ENCODE results near the gene AMY1B.
"Not testable (repeated sequence)": the region's sequence is repeated elsewhere in the genome, so short reads cannot be mapped to it uniquely, and the experiment has no call there.

The AMY1B gene

DNA sequence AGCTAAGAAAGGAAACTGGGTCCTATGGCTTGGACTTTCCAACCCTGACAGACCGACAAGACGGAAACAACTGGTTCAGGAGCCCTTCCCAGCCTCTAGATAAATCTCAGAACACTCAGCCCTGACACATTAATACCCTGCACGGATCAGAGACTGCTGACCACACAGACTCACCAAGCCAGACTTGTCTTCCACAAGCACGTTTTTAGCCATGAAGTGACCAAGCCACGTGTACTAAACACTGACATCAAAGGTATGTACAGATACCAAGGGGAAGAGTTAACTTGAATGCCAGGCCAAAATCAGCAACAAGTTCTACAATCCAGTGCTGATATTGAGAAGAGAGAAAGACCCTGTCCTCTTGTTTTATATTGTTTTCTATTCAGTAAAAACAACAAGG is at the start of gene AMY1B:
TSS of gene AMY1B (minus strand) at position 101 of the 400 bp plus-strand sequence. CDS start 571 bp downstream, outside the sequence.
- DNase-seq = not testable (repeated sequence)

DNA sequence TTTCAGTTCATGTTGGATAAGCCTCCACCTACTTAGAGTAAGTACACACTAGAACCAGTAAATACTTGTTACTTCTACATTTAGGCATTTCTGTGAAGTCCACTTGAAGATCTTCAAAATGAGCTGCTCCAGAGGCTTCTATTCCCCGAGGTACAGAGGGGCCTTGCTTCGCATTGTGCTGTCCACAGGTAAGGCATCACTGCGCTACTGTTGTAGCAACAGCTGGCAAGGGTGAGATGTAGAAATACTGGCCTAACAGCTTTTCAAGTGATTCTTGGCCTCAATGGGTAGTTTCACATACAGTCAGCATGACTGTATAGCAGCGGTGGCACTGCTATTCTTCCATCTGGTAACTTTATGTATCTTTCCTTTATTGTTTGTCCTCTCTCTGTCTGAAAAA is 49.0 kb upstream of the AMY1B start:
- DNase-seq = not testable (repeated sequence)

DNA sequence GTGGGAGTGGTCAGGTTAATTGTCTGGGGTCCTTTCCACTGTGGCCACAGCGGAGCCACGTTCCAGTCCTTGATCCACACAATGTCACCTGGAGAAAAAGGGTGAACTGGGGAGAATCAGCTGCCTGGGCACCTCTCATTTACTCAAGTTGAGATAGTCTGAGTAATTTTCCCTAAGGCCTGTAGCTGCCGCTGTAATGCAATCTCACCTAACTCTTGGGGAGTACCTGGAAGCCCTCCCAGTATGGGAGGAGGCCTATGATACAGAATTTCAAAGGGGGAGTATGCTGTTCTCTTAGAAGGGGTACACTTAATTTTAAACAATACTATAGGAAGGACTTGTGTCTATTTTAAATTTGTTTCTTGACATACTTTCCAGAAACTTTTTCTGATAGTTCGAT is 48.4 kb upstream of the AMY1B start:
- not testable (repeated sequence) for DNase-seq

GRCh38 chr1:103738031-103738430 is 42.0 kb upstream of the AMY1B start:
- not testable (repeated sequence) for DNase-seq

DNA sequence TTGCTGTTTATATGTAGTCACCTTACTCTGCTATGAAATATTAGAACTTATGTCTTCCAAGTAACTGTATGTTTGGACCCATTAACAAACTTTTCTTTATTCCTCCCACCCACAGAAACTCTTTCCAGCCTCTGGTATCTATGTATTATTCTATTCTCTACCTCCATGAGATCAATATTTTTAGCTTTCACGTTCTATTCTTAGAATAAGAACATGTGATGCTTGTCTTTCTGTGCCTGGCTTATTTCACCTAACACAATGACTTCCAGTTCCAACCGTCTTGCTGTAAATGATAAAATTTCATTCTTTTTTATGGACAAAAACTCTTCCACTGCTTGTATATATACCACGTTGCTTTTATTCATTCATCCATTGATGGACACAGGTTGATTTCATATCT is 39.3 kb upstream of the AMY1B start:
- DNase-seq = not testable (repeated sequence)

GRCh38 chr1:103721473-103721872 is 25.5 kb upstream of the AMY1B start:
- DNase-seq = not testable (repeated sequence)

- DNase-seq = not testable (repeated sequence)
Measured at GRCh38 chr1:103717404-103717803, 21.4 kb upstream of the AMY1B start.

DNA sequence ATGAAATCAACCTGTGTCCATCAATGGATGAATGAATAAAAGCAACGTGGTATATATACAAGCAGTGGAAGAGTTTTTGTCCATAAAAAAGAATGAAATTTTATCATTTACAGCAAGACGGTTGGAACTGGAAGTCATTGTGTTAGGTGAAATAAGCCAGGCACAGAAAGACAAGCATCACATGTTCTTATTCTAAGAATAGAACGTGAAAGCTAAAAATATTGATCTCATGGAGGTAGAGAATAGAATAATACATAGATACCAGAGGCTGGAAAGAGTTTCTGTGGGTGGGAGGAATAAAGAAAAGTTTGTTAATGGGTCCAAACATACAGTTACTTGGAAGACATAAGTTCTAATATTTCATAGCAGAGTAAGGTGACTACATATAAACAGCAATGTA is 14.4 kb upstream of the AMY1B start:
- not testable (repeated sequence) for DNase-seq

- DNase-seq = not testable (repeated sequence)
Measured at GRCh38 chr1:103707670-103708069, 11.7 kb upstream of the AMY1B start.

DNA sequence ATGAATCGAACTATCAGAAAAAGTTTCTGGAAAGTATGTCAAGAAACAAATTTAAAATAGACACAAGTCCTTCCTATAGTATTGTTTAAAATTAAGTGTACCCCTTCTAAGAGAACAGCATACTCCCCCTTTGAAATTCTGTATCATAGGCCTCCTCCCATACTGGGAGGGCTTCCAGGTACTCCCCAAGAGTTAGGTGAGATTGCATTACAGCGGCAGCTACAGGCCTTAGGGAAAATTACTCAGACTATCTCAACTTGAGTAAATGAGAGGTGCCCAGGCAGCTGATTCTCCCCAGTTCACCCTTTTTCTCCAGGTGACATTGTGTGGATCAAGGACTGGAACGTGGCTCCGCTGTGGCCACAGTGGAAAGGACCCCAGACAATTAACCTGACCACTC is 5.2 kb upstream of the AMY1B start:
- DNase-seq = not testable (repeated sequence)

DNA sequence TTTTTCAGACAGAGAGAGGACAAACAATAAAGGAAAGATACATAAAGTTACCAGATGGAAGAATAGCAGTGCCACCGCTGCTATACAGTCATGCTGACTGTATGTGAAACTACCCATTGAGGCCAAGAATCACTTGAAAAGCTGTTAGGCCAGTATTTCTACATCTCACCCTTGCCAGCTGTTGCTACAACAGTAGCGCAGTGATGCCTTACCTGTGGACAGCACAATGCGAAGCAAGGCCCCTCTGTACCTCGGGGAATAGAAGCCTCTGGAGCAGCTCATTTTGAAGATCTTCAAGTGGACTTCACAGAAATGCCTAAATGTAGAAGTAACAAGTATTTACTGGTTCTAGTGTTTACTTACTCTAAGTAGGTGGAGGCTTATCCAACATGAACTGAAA is 4.7 kb upstream of the AMY1B start:
- not testable (repeated sequence) for DNase-seq

- not testable (repeated sequence) for DNase-seq
Measured at GRCh38 chr1:103697430-103697829, 1.4 kb upstream of the AMY1B start.

DNA sequence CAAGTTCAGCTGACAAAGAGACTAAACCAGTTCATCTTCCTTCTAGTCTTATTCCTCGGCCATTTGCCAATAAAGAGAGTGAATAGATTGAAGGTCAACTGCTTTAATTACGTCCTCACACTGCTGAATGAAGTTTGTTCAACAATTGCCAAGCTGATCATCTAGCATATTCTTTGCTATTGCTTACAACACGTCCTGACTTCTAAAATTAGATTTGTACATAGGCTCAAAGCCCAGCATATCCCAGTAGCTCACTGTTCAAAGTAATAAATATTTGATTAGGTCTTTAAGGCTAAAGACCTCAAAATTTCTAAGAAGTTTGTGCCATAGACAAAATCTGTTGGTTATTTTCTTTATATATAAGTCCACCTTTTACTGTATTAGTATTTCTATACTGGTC is 19.7 kb downstream of the AMY1B start:
- DNase-seq = not testable (repeated sequence)

- not testable (repeated sequence) for DNase-seq
Measured at GRCh38 chr1:103655460-103655859, 40.5 kb downstream of the AMY1B start, which contains the start of gene AMY1A. Gene AMY1A, plus strand, starts transcription at chr1:103655760. Its CDS starts 571 bp downstream, at chr1:103656331.

- not testable (repeated sequence) for DNase-seq
Measured at GRCh38 chr1:103654133-103654532, 41.9 kb downstream of the AMY1B start.

- not testable (repeated sequence) for DNase-seq
Measured at GRCh38 chr1:103650889-103651288, 45.1 kb downstream of the AMY1B start.

DNA sequence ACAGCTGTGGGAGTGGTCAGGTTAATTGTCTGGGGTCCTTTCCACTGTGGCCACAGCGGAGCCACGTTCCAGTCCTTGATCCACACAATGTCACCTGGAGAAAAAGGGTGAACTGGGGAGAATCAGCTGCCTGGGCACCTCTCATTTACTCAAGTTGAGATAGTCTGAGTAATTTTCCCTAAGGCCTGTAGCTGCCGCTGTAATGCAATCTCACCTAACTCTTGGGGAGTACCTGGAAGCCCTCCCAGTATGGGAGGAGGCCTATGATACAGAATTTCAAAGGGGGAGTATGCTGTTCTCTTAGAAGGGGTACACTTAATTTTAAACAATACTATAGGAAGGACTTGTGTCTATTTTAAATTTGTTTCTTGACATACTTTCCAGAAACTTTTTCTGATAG is 45.7 kb downstream of the AMY1B start:
- DNase-seq = not testable (repeated sequence)

- not testable (repeated sequence) for DNase-seq
Measured at GRCh38 chr1:103643908-103644307, 52.1 kb downstream of the AMY1B start.

- DNase-seq = not testable (repeated sequence)
Measured at GRCh38 chr1:103641194-103641593, 54.8 kb downstream of the AMY1B start.

Data from NCI-H1930 (cell line).